SK-N-SH (cell line): ENCODE measurements around the gene INO80. TPM values are rescaled to one million over a fixed set of nuclear protein-coding genes. Genes with fewer than 3 reads are reported as not detected.
A peak's percentile ranks its signal among the peaks of the same experiment; 100 is the strongest.

ENCODE experiments used
- CTCF ChIA-PET: fragments of 300-600, 350-600 bp; formaldehyde crosslinking; extraction: SDS; loops from one replicate; lab custom pipeline; 2021; lab: Yijun Ruan, JAX
- POLR2A ChIA-PET: fragments of 350-600 bp; sonication (Branson Sonifier 250); formaldehyde crosslinking; extraction: SDS; loops from one replicate; lab custom pipeline; 2020; ENCODE audit warnings: antibody characterized with exemption, inconsistent platforms; lab: Yijun Ruan, JAX
- DNase-seq: peaks from one replicate; pipeline ENCODE4 v3.0.0; 2012
- H2AFZ ChIP-seq: fragments of 200-600 bp; sonication (generic); 2 replicates; pipeline ENCODE4 v1.8.1; 2016; ENCODE audit warnings: antibody characterized with exemption, mild to moderate bottlenecking, low read depth
- H3F3A ChIP-seq: fragments of 200-600 bp; sonication (generic); replicated peaks from 2 replicates; pipeline ENCODE3; 2016; ENCODE audit warnings: antibody characterized with exemption, mild to moderate bottlenecking; ENCODE audit not compliant: insufficient read depth
- H3K27ac ChIP-seq, 2 experiments: fragments of 200-500 bp in 1 of 2; fragments of 200-600 bp in 1 of 2; sonication (Bioruptor generic) in 1 of 2; sonication (generic), shearing (Covaris generic) in 1 of 2; 2 replicates each; pipeline versions ENCODE4 v1.5.1 to v1.6.1; 2014 to 2016; ENCODE audit warnings: low read depth in 2 of 2, inconsistent platforms in 1 of 2, low read length in 1 of 2, mild to moderate bottlenecking in 1 of 2, mixed read lengths in 1 of 2
- H3K27me3 ChIP-seq: fragments of 200-600 bp; sonication (generic), shearing (Covaris generic); 2 replicates; pipeline ENCODE4 v1.6.1; 2016; ENCODE audit warnings: mixed run types; ENCODE audit not compliant: insufficient read depth
- H3K36me3 ChIP-seq, 2 experiments: fragments of 200-500 bp in 1 of 2; fragments of 200-600 bp in 1 of 2; sonication (Bioruptor generic) in 1 of 2; sonication (generic) in 1 of 2; replicated peaks in 1 of 2; 2 replicates each; pipeline versions ENCODE3 to v1.5.1; 2014 to 2016; ENCODE audit warnings: low read length in 1 of 2, mild to moderate bottlenecking in 1 of 2; ENCODE audit not compliant: insufficient read depth in 2 of 2, control insufficient read depth in 1 of 2
- H3K4me1 ChIP-seq, 2 experiments: fragments of 200-500 bp in 1 of 2; fragments of 200-600 bp in 1 of 2; sonication (Bioruptor generic) in 1 of 2; sonication (generic), shearing (Covaris generic) in 1 of 2; 2 replicates each; pipeline versions ENCODE4 v1.5.1 to v1.6.1; 2014 to 2016; ENCODE audit warnings: low read depth in 1 of 2, low read length in 1 of 2, mixed run types in 1 of 2; ENCODE audit not compliant: insufficient read depth in 2 of 2, control insufficient read depth in 1 of 2
- H3K4me2 ChIP-seq: fragments of 200-600 bp; sonication (generic), shearing (Covaris generic); 2 replicates; pipeline ENCODE4 v1.6.1; 2017; ENCODE audit warnings: mixed run types
- H3K4me3 ChIP-seq, 2 experiments: fragments of 200-500 bp in 1 of 2; fragments of 200-600 bp in 1 of 2; sonication (Bioruptor generic) in 1 of 2; sonication (generic), shearing (Covaris generic) in 1 of 2; 2 replicates each; pipeline versions ENCODE4 v1.5.1 to v1.8.1; 2014 to 2016; ENCODE audit warnings: low read depth in 2 of 2, inconsistent platforms in 1 of 2, low read length in 1 of 2, mild to moderate bottlenecking in 1 of 2, mixed read lengths in 1 of 2, moderate library complexity in 1 of 2
- H3K79me2 ChIP-seq: fragments of 200-600 bp; sonication (generic); 2 replicates; pipeline ENCODE4 v1.8.1; 2017; ENCODE audit warnings: mild to moderate bottlenecking; ENCODE audit not compliant: insufficient read depth
- H3K9ac ChIP-seq: fragments of 200-600 bp; sonication (generic); 2 replicates; pipeline ENCODE4 v1.6.1; 2017; ENCODE audit warnings: mixed run types
- H3K9me2 ChIP-seq: fragments of 200-600 bp; sonication (generic); 2 replicates; pipeline ENCODE4 v1.6.1; 2017; ENCODE audit warnings: mixed run types
- H3K9me3 ChIP-seq: fragments of 200-600 bp; sonication (generic); 2 replicates; pipeline ENCODE4 v1.6.1; 2017; ENCODE audit warnings: mixed run types, mild to moderate bottlenecking, moderate library complexity
- H4K20me1 ChIP-seq: fragments of 200-600 bp; sonication (generic); 2 replicates; pipeline ENCODE4 v1.6.1; 2017; ENCODE audit warnings: mild to moderate bottlenecking, mixed run types; ENCODE audit not compliant: insufficient read depth
- ELF1 ChIP-seq: IDR thresholded peaks from 2 replicates; pipeline ENCODE4 v1.4.0; 2012
- EP300 ChIP-seq, 2 experiments: IDR thresholded peaks; 2 replicates each; pipeline versions ENCODE4 v1.4.0 to v1.6.1; 2012; ENCODE audit warnings: borderline replicate concordance in 1 of 2, low read depth in 1 of 2, low read length in 1 of 2
- EZH2phosphoT487 ChIP-seq: fragments of 200-600 bp; sonication (generic); IDR thresholded peaks from 2 replicates; pipeline ENCODE4 v1.6.1; 2017; ENCODE audit warnings: low read depth, mixed run types, mild to moderate bottlenecking, antibody characterized with exemption, moderate library complexity, borderline replicate concordance
- FOSL2 ChIP-seq: IDR thresholded peaks from 2 replicates; pipeline ENCODE4 v1.4.0; 2012; ENCODE audit warnings: low read depth, mild to moderate bottlenecking, moderate library complexity, borderline replicate concordance
- FOXM1 ChIP-seq: IDR thresholded peaks from 2 replicates; pipeline ENCODE4 v1.4.0; 2012; ENCODE audit warnings: low read depth, mild to moderate bottlenecking
- GABPA ChIP-seq: IDR thresholded peaks from 2 replicates; pipeline ENCODE4 v1.4.0; 2012; ENCODE audit warnings: low read depth, mild to moderate bottlenecking
- GATA2 ChIP-seq: sonication (generic); formaldehyde crosslinking; IDR thresholded peaks from 2 replicates; pipeline ENCODE4 v1.5.0; 2020; ENCODE audit warnings: mild to moderate bottlenecking, missing genetic modification reagents
- JUND ChIP-seq: IDR thresholded peaks from 2 replicates; pipeline ENCODE4 v1.4.0; 2012
- MEF2A ChIP-seq: IDR thresholded peaks from 2 replicates; pipeline ENCODE4 v1.4.0; 2012; ENCODE audit warnings: low read depth, borderline replicate concordance
- NFIC ChIP-seq: IDR thresholded peaks from 2 replicates; pipeline ENCODE4 v1.4.0; 2012; ENCODE audit warnings: borderline replicate concordance
- NRF1 ChIP-seq: IDR thresholded peaks from 2 replicates; pipeline ENCODE4 v1.6.1; 2012; ENCODE audit warnings: low read depth, mild to moderate bottlenecking, low read length
- POLR2AphosphoS5 ChIP-seq: IDR thresholded peaks from 2 replicates; pipeline ENCODE4 v1.6.1; 2012; ENCODE audit warnings: low read depth, low read length
- RCOR1 ChIP-seq: fragments of 150-350 bp; IDR thresholded peaks from 2 replicates; pipeline ENCODE4 v1.6.1; 2017; ENCODE audit warnings: antibody characterized with exemption, low read length
- RFX5 ChIP-seq: IDR thresholded peaks from 2 replicates; pipeline ENCODE4 v1.6.1; 2012; ENCODE audit warnings: mild to moderate bottlenecking, improper control_type of control experiment, low read length
- TAF1 ChIP-seq: IDR thresholded peaks from 2 replicates; pipeline ENCODE4 v1.6.1; 2012; ENCODE audit warnings: low read depth, mild to moderate bottlenecking, low read length, moderate library complexity, borderline replicate concordance
- TEAD4 ChIP-seq: IDR thresholded peaks from 2 replicates; pipeline ENCODE4 v1.4.0; 2012; ENCODE audit warnings: mild to moderate bottlenecking, borderline replicate concordance; ENCODE audit not compliant: insufficient read depth
- YY1 ChIP-seq: IDR thresholded peaks from 2 replicates; pipeline ENCODE4 v1.4.0; 2012; ENCODE audit warnings: low read depth, mild to moderate bottlenecking
- WGBS: methylation state at CpG from one replicate; pipeline ENCODE4 v1.1.6; 2017; ENCODE audit warnings: low lambda C conversion rate; 5-methylcytosine and 5-hydroxymethylcytosine counted together
- polyA plus RNA-seq, 3 experiments: library from polyadenylated mRNA; depleted of rRNA; stranded (reverse); fragments of >200 nt; gene quantifications; 2 replicates each; pipeline ENCODE4 v1.2.3, GENCODE V29; 2012
- TF ChIP-seq, protein P1 (sequence below): IDR thresholded peaks from 2 replicates; pipeline ENCODE4 v1.6.1; 2012; ENCODE audit warnings: mild to moderate bottlenecking, low read depth, low read length, moderate library complexity
- TF ChIP-seq, protein P2 (sequence below): IDR thresholded peaks from 2 replicates; pipeline ENCODE4 v1.4.0; 2012; ENCODE audit warnings: low read depth, borderline replicate concordance

INO80 gene
- polyA plus RNA-seq, 1 of the 3 experiments (the other 2 are of a cell fraction): 4.6 TPM

DNA sequence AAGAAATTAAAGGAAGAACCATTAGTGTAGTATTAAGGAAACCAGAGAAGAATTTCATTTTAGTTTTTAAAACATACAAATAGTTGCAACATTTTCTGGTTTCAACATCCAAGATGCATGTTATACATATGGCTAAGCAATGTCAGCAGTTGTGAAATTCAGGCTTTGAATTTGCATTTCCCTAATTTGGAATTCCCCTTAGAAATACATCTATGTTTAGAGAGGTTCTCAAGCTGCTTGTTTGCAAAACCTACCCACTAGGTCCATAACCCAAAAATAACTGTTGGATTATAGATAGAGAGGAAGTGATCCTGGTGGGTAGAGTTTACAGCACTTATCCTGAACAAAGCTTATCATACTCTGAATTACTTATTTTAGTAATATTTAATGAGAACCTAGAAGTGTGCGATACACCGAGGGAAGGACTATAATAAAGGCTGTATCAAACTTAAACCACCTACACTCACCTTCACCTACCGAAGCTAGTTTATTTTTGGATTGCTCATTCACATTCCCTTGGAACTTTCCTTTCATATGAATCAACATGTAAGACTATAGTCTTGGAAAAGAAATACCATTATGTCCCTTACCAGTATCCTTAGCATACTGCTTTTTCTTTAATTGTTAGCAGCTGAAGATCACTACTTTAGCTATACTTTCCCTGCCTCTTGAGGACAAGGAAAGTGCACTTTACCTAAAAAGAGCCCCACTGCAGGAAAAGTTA, 102.2 kb downstream of the INO80 start (continued):
- no peak for TF ChIP-seq FOXM1
- no peak for TF ChIP-seq NRF1
- TF ChIP-seq RFX5: no peak
- no peak for TF ChIP-seq NFIC
- no peak for TF ChIP-seq GATA2
- TF ChIP-seq FOSL2: no peak
- TF ChIP-seq, protein P1, sequence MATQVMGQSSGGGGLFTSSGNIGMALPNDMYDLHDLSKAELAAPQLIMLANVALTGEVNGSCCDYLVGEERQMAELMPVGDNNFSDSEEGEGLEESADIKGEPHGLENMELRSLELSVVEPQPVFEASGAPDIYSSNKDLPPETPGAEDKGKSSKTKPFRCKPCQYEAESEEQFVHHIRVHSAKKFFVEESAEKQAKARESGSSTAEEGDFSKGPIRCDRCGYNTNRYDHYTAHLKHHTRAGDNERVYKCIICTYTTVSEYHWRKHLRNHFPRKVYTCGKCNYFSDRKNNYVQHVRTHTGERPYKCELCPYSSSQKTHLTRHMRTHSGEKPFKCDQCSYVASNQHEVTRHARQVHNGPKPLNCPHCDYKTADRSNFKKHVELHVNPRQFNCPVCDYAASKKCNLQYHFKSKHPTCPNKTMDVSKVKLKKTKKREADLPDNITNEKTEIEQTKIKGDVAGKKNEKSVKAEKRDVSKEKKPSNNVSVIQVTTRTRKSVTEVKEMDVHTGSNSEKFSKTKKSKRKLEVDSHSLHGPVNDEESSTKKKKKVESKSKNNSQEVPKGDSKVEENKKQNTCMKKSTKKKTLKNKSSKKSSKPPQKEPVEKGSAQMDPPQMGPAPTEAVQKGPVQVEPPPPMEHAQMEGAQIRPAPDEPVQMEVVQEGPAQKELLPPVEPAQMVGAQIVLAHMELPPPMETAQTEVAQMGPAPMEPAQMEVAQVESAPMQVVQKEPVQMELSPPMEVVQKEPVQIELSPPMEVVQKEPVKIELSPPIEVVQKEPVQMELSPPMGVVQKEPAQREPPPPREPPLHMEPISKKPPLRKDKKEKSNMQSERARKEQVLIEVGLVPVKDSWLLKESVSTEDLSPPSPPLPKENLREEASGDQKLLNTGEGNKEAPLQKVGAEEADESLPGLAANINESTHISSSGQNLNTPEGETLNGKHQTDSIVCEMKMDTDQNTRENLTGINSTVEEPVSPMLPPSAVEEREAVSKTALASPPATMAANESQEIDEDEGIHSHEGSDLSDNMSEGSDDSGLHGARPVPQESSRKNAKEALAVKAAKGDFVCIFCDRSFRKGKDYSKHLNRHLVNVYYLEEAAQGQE: no peak
- TF ChIP-seq MEF2A: no peak

DNA sequence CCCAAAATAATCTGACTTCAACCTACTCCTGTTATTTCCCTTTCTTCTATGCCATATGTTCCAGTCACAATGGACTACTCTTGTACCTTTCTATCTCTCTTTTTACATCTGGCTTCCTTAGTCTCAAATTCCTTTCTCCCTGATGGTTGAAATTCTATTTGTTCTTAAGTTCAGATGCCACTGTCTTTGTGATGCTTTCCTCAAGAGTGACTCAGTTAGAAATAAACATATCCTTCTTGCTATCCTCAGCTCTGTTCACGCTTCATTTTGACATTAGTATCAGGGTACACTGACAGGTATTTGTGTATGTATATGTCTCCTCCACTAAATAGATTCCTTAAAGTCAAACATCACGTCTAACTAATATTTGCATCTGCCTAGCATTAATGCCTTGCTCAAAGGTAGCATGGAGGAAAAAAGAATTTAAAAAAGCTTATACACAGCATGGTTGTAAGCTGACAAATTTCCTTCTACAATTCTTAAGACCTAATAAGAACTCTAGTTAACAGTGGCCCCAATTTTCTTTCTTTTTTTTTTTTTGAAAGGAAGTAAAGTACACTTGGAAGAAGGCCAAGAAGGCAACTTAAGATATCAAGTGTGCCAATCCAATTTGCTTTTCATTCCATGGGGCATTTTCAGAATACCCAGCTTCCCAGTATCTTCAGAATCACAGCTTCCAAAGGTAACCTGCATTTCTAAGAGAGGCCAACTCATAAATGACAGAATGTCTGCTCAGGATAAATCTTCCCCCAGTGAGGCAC, 104.8 kb downstream of the INO80 start:
- ChIA-PET POLR2A (no interaction called here), CTCF (interaction anchor here (0.9 to 3.3 kb wide), 8 partner anchors 9 to 153 kb away, joined by 3 to 17 read pairs (median 4); no protein-coding TSS in a partner anchor)
- Histone ChIP-seq H3K9me2 (no peaks in the 10 kb centered on the region), H3F3A (no peaks in the 10 kb centered on the region), H3K27ac (peak overlapping the region in 1 of 2 experiments; percentile 14; a peak in 2 of 4 replicates), H2AFZ (no peak overlapping the region), H3K9ac (no peak overlapping the region), H3K9me3 (no peaks in the 10 kb centered on the region), H3K36me3 (peaks cover 35 to 41% of the 10 kb centered on the region in 2 experiments), H3K4me3 (no peak overlapping the region), H4K20me1 (peaks cover 5% of the 10 kb centered on the region; the same call in 1 of the 2 replicates), H3K4me2 (no peak overlapping the region), H3K4me1 (peaks cover 3 to 12% of the 10 kb centered on the region in 2 experiments), H3K27me3 (no peaks in the 10 kb centered on the region), H3K79me2 (peaks cover 3% of the 10 kb centered on the region; the same call in 1 of the 2 replicates)
- no peak for DNase-seq
- TF ChIP-seq TEAD4 (no peak), NFIC (peak; percentile 49; the same call in 1 of the 2 replicates)
- 92% methylated on average over 2 of the region's 2 CpGs for WGBS

DNA sequence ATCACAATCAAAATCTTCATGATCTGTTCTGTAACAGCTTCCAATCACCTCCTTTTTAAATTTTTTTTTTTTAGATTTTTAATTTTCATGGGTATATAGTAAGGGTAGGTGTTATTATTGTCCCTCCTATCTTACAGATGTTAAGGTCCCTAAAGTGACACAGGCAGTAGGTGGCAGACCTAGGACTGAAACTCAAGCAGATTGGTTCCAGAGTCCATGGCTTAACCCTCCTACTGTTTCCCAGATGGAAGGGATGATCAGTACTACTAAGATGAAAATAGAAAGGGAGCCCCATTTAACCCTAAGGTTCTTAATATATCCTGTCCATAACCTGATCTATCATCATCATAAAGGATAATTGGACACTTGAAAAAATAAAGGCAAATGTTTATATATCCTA, 105.7 kb downstream of the INO80 start:
- POLR2A ChIA-PET: no interaction called here
- TF ChIP-seq EZH2phosphoT487 (no peak), ELF1 (no peak), EP300 (IDR thresholded peaks at IDR 0.05; ENCODE audit: borderline replicate concordance in 1 of 2, low read depth in 1 of 2, low read length in 1 of 2) (no peak), JUND (no peak), FOSL2 (no peak), RCOR1 (no peak), NRF1 (no peak), TEAD4 (no peak), POLR2AphosphoS5 (no peak), TAF1 (no peak), GATA2 (no peak), YY1 (no peak), FOXM1 (no peak), GABPA (no peak)
- TF ChIP-seq, protein P2, sequence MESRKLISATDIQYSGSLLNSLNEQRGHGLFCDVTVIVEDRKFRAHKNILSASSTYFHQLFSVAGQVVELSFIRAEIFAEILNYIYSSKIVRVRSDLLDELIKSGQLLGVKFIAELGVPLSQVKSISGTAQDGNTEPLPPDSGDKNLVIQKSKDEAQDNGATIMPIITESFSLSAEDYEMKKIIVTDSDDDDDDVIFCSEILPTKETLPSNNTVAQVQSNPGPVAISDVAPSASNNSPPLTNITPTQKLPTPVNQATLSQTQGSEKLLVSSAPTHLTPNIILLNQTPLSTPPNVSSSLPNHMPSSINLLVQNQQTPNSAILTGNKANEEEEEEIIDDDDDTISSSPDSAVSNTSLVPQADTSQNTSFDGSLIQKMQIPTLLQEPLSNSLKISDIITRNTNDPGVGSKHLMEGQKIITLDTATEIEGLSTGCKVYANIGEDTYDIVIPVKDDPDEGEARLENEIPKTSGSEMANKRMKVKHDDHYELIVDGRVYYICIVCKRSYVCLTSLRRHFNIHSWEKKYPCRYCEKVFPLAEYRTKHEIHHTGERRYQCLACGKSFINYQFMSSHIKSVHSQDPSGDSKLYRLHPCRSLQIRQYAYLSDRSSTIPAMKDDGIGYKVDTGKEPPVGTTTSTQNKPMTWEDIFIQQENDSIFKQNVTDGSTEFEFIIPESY: no peak

More for the DNA sequence above, 105.7 kb downstream of the INO80 start:
- Histone ChIP-seq H3K27me3 (no peaks in the 10 kb centered on the region), H2AFZ (no peak overlapping the region), H3K4me1 (peaks cover 3 to 12% of the 10 kb centered on the region in 2 experiments), H3K9ac (no peak overlapping the region), H3K9me2 (no peaks in the 10 kb centered on the region), H4K20me1 (peaks cover 5% of the 10 kb centered on the region; the same call in 1 of the 2 replicates), H3F3A (no peaks in the 10 kb centered on the region), H3K9me3 (no peaks in the 10 kb centered on the region), H3K4me2 (no peak overlapping the region), H3K36me3 (peaks cover 27 to 38% of the 10 kb centered on the region in 2 experiments), H3K79me2 (peaks cover 3% of the 10 kb centered on the region; the same call in 1 of the 2 replicates), H3K27ac (no peak overlapping the region), H3K4me3 (no peak overlapping the region)
- DNase-seq: peak; percentile 12
- CTCF ChIA-PET: interaction anchor here (0.8 to 3.3 kb wide), 5 partner anchors 11 to 152 kb away, joined by 3 to 17 read pairs (median 5); no protein-coding TSS in a partner anchor
